ENCODE data around the gene FKBP1A.

DNA sequence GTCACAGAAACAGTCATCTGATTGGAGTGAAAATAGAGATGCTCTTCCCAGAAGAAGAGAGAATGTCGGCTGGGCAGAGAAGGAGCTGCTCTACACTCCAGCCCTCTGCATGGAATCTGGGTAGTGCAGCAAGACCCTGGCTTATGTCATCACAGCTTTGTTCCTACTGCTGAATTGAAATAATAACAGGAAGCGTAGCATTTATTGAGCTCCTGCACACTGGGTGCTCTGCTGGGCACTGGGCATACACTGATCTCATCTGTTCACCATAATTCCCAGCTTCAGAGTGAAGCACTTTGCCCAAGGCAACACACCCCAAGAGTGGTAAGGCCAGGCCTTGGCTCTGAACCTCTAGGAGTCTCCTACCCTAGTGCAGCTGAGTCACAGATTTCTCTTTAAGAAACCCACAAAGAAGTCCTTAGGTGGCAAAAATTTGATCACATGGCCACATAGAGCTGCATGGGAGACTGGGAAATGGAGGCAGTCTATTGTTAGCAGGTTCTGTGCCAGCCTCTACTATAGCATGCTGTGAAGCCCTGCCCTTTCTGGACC, 60.0 kb downstream of the FKBP1A start:
- TF ChIP-seq CTCF (IDR thresholded peaks at IDR 0.05) (no peak), POLR2A (IDR thresholded peaks at IDR 0.05) (no peak)
